Fibroblast of lung (primary cell): ENCODE data around the gene CBX6.

Experiments
- EZH2 ChIP-seq: IDR thresholded peaks from 2 replicates; pipeline ENCODE4 v1.5.1; 2012; ENCODE audit warnings: low read length, control low read depth, mild to moderate bottlenecking; ENCODE audit errors: missing control alignments
- TF ChIP-seq, protein P1 (sequence below), 2 donors: IDR thresholded peaks in 1 of 2; conservative IDR thresholded peaks in 1 of 2; 1 replicate in 1 of 2; 2 replicates in 1 of 2; pipeline ENCODE4 v1.5.1; 2011 to 2012; ENCODE audit warnings: low read length in 2 of 2, control low read depth in 1 of 2, inconsistent platforms in 1 of 2, low read depth in 1 of 2, mild to moderate bottlenecking in 1 of 2

DNA sequence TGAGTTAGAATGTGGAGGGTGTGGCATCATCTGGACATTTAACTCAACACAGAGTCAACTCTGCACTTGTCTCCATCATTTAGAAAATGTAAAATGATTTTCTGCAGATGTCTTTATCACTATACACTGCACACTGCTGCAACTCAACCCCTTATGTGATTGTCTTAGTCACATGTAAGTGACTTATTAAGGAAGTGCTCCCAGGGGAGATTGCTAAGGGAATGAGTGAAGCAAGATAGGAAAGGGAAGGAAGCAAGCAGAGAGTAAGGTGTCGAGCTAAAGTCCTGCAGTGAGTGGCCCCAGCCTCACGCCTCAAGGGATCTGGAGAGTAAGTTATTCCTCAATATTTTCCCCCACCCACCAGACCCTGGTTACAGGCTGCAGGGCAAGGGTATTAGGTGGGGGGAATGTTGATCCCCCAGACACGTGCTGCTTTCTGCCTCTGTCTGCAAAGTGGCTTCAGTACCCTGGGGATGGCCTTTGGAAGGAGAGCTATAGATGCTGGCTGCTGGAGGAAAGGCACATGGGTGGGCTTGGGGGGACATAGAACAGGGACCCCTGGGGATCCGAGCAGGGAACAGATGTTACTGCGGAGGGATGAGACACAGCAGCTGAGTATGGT, 7.2 kb upstream of the CBX6 start:
- TF ChIP-seq EZH2, result no peak
- TF ChIP-seq, protein P1, sequence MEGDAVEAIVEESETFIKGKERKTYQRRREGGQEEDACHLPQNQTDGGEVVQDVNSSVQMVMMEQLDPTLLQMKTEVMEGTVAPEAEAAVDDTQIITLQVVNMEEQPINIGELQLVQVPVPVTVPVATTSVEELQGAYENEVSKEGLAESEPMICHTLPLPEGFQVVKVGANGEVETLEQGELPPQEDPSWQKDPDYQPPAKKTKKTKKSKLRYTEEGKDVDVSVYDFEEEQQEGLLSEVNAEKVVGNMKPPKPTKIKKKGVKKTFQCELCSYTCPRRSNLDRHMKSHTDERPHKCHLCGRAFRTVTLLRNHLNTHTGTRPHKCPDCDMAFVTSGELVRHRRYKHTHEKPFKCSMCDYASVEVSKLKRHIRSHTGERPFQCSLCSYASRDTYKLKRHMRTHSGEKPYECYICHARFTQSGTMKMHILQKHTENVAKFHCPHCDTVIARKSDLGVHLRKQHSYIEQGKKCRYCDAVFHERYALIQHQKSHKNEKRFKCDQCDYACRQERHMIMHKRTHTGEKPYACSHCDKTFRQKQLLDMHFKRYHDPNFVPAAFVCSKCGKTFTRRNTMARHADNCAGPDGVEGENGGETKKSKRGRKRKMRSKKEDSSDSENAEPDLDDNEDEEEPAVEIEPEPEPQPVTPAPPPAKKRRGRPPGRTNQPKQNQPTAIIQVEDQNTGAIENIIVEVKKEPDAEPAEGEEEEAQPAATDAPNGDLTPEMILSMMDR (conservative IDR thresholded peaks at IDR 0.05 in 1 of 2, IDR thresholded peaks at IDR 0.05 in 1 of 2; ENCODE audit: low read depth in 1 of 2, low read length in 2 of 2), result no peak
